Thoracic aorta (tissue), 2 donors: ENCODE data around the gene ATG9B. TPM values are rescaled to one million over a fixed set of nuclear protein-coding genes. Genes with fewer than 3 reads are reported as not detected.

Source experiments
- ATAC-seq: fragments of 150-250 bp; one replicate; pipeline ENCODE4 v1.8.0; 2017; ENCODE audit warnings: low read depth; ENCODE audit not compliant: insufficient number of reproducible peaks, low FRiP score
- DNase-seq: peaks from one replicate; pipeline ENCODE4 v3.0.0-alpha.2; 2020; ENCODE audit warnings: low spot score
- H3K27ac ChIP-seq, 2 donors: fragments of 200-600 bp; sonication (generic); 1 replicate in 1 of 2; 2 replicates in 1 of 2; pipeline ENCODE4 v1.5.1; 2016; ENCODE audit warnings: mild to moderate bottlenecking in 2 of 2, moderate library complexity in 2 of 2
- H3K27me3 ChIP-seq: fragments of 200-600 bp; sonication (generic); replicated peaks from 2 replicates; pipeline ENCODE4 v1.6.0; 2016; ENCODE audit warnings: mild to moderate bottlenecking; ENCODE audit not compliant: insufficient read depth
- H3K36me3 ChIP-seq: fragments of 200-600 bp; sonication (generic); one replicate; pipeline ENCODE4 v1.5.1; 2016
- H3K4me1 ChIP-seq, 2 donors: fragments of 200-600 bp; sonication (generic); 1 replicate in 1 of 2; 2 replicates in 1 of 2; pipeline versions ENCODE4 v1.5.1 to v1.6.0; 2016; ENCODE audit warnings: low read depth in 2 of 2, mild to moderate bottlenecking in 1 of 2; ENCODE audit not compliant: control insufficient read depth in 1 of 2
- H3K4me3 ChIP-seq: fragments of 200-600 bp; sonication (generic); 2 replicates; pipeline ENCODE4 v1.5.1; 2016; ENCODE audit warnings: mild to moderate bottlenecking
- H3K9me3 ChIP-seq: fragments of 200-600 bp; sonication (generic); 2 replicates; pipeline ENCODE4 v1.5.1; 2016
- CTCF ChIP-seq: fragments of 200-600 bp; sonication (generic); IDR thresholded peaks from one replicate; pipeline ENCODE4 v1.5.1; 2019; ENCODE audit warnings: antibody characterized with exemption
- total RNA-seq, 2 donors: library from RNA; depleted of rRNA; stranded (reverse); fragments of >200 nt; gene quantifications; one replicate each; pipeline versions ENCODE4 v1.1.0 to v1.2.3, GENCODE V29; 2016

ATG9B gene
- total RNA-seq, 2 donors from 2014 or later, result 1.2 TPM; not detected in 1

- no peaks in the 10 kb centered on the region for H3K27me3 ChIP-seq
- no peaks in the 10 kb centered on the region for H3K36me3 ChIP-seq
- DNase-seq (no peak), ATAC-seq (no peak)
- peaks cover 1 to 3% of the 10 kb centered on the region in 2 donors for H3K4me1 ChIP-seq
- H3K4me3 ChIP-seq, result no peak overlapping the region
- no peaks in the 10 kb centered on the region for H3K9me3 ChIP-seq
- H3K27ac ChIP-seq, result no peak overlapping the region
- TF ChIP-seq CTCF, result no peak
These were observed 54.8 kb downstream of the ATG9B start for GRCh38 chr7:150969475-150969874.

GRCh38 chr7:150968734-150969372, 55.4 kb downstream of the ATG9B start:
- Histone ChIP-seq H3K27me3 (no peaks in the 10 kb centered on the region), H3K36me3 (no peaks in the 10 kb centered on the region), H3K9me3 (no peaks in the 10 kb centered on the region), H3K4me1 (no peaks in the 10 kb centered on the region), H3K4me3 (no peak overlapping the region), H3K27ac (no peak overlapping the region)
- DNase-seq (no peak), ATAC-seq (no peak)
- TF ChIP-seq CTCF, result no peak

- DNase-seq, result no peak
- no peak overlapping the region for H3K4me3 ChIP-seq
- no peaks in the 10 kb centered on the region for H3K9me3 ChIP-seq
- ATAC-seq, result no peak
- no peak overlapping the region for H3K27ac ChIP-seq
- H3K4me1 ChIP-seq, result no peaks in the 10 kb centered on the region
- TF ChIP-seq CTCF, result no peak
- H3K36me3 ChIP-seq, result no peaks in the 10 kb centered on the region
- no peaks in the 10 kb centered on the region for H3K27me3 ChIP-seq
These were observed 56.1 kb downstream of the ATG9B start for GRCh38 chr7:150968056-150968733.

GRCh38 chr7:150967349-150967748, 56.9 kb downstream of the ATG9B start:
- Histone ChIP-seq H3K27me3 (no peaks in the 10 kb centered on the region), H3K4me1 (no peaks in the 10 kb centered on the region), H3K36me3 (no peaks in the 10 kb centered on the region), H3K4me3 (no peak overlapping the region), H3K27ac (no peak overlapping the region), H3K9me3 (no peaks in the 10 kb centered on the region)
- ATAC-seq, result no peak
- no peak for DNase-seq
- no peak for TF ChIP-seq CTCF

- no peak for DNase-seq
- H3K27me3 ChIP-seq, result no peaks in the 10 kb centered on the region
- no peak for TF ChIP-seq CTCF
- no peaks in the 10 kb centered on the region for H3K9me3 ChIP-seq
- H3K4me3 ChIP-seq, result no peak overlapping the region
- no peak for ATAC-seq
- no peaks in the 10 kb centered on the region for H3K36me3 ChIP-seq
- no peaks in the 10 kb centered on the region for H3K4me1 ChIP-seq
- no peak overlapping the region for H3K27ac ChIP-seq
These were observed 58.3 kb downstream of the ATG9B start for GRCh38 chr7:150966002-150966401.
